HEK293 (cell line): ENCODE data around the gene UST.

ENCODE experiments used
- CTCF ChIA-PET: fragments of 350-600 bp; formaldehyde crosslinking; extraction: SDS; loops from one replicate; lab custom pipeline; 2021; ENCODE audit warnings: antibody characterized with exemption; lab: Yijun Ruan, JAX
- POLR2A ChIA-PET: fragments of 300-600 bp; formaldehyde crosslinking; extraction: SDS; loops from one replicate; lab custom pipeline; 2020; ENCODE audit warnings: antibody characterized with exemption, inconsistent platforms; lab: Yijun Ruan, JAX
- H3K27ac ChIP-seq: fragments of 200-500 bp; sonication (Bioruptor generic); 2 replicates; pipeline ENCODE4 v1.5.1; 2014; ENCODE audit warnings: low read depth, low read length, control low read depth, inconsistent platforms; ENCODE audit errors: extremely low read depth
- H3K36me3 ChIP-seq, 2 experiments: fragments of 200-500 bp in 1 of 2; sonication (Bioruptor generic) in 1 of 2; 1 replicate in 1 of 2; 2 replicates in 1 of 2; pipeline ENCODE4 v1.5.1; 2014 to 2017; ENCODE audit warnings: inconsistent platforms in 2 of 2, low read length in 2 of 2; ENCODE audit not compliant: control insufficient read depth in 2 of 2, insufficient read depth in 1 of 2
- H3K4me1 ChIP-seq: fragments of 200-500 bp; sonication (Bioruptor generic); 2 replicates; pipeline ENCODE4 v1.5.1; 2014; ENCODE audit warnings: mild to moderate bottlenecking, low read length, inconsistent platforms; ENCODE audit not compliant: control insufficient read depth, insufficient read depth
- H3K4me3 ChIP-seq: 2 replicates; pipeline ENCODE4 v1.5.1; 2011; ENCODE audit warnings: low read depth, mild to moderate bottlenecking, control low read depth, low read length, moderate library complexity
- H3K9me3 ChIP-seq: fragments of 200-500 bp; sonication (Bioruptor generic); 2 replicates; pipeline ENCODE4 v1.5.1; 2014; ENCODE audit warnings: low read depth, low read length, inconsistent platforms; ENCODE audit not compliant: control insufficient read depth, insufficient read depth
- KLF9 ChIP-seq: fragments of 450-650 bp; formaldehyde crosslinking; IDR thresholded peaks from 2 replicates; pipeline ENCODE4 v1.5.1; 2016; ENCODE audit warnings: missing biosample characterization, missing genetic modification characterization, low read depth
- SCRT1 ChIP-seq: fragments of 450-650 bp; formaldehyde crosslinking; IDR thresholded peaks from 2 replicates; pipeline ENCODE4 v1.5.1; 2016; ENCODE audit warnings: missing biosample characterization, missing genetic modification characterization, borderline replicate concordance
- TSHZ1 ChIP-seq: fragments of 450-650 bp; formaldehyde crosslinking; IDR thresholded peaks from 2 replicates; pipeline ENCODE4 v1.5.1; 2016; ENCODE audit warnings: missing biosample characterization, missing genetic modification characterization, borderline replicate concordance
- YY1 ChIP-seq: fragments of 450-650 bp; formaldehyde crosslinking; IDR thresholded peaks from 2 replicates; pipeline ENCODE4 v1.5.1; 2018; ENCODE audit warnings: missing biosample characterization, missing genetic modification characterization
- YY2 ChIP-seq: fragments of 450-650 bp; formaldehyde crosslinking; IDR thresholded peaks from 2 replicates; pipeline ENCODE4 v1.5.1; 2016; ENCODE audit warnings: missing biosample characterization, missing genetic modification characterization
- ZBTB10 ChIP-seq: fragments of 450-650 bp; formaldehyde crosslinking; IDR thresholded peaks from 2 replicates; pipeline ENCODE4 v1.5.1; 2016; ENCODE audit warnings: missing biosample characterization, missing genetic modification characterization
- ZNF114 ChIP-seq: fragments of 450-650 bp; formaldehyde crosslinking; IDR thresholded peaks from 2 replicates; pipeline ENCODE4 v1.5.0; 2017; ENCODE audit warnings: missing biosample characterization, missing genetic modification characterization
- ZNF140 ChIP-seq: fragments of 450-650 bp; formaldehyde crosslinking; IDR thresholded peaks from 2 replicates; pipeline ENCODE4 v1.5.1; 2016; ENCODE audit warnings: missing biosample characterization, missing genetic modification characterization
- ZNF175 ChIP-seq: fragments of 450-650 bp; formaldehyde crosslinking; IDR thresholded peaks from 2 replicates; pipeline ENCODE4 v1.5.1; 2016; ENCODE audit warnings: missing biosample characterization, missing genetic modification characterization
- ZNF274 ChIP-seq, 2 experiments: fragments of 200-500 bp in 1 of 2; fragments of 450-650 bp in 1 of 2; sonication (Bioruptor generic) in 1 of 2; formaldehyde crosslinking in 1 of 2; IDR thresholded peaks; 2 replicates each; pipeline versions ENCODE4 v1.5.1 to v1.6.1; 2014 to 2016; ENCODE audit warnings: borderline replicate concordance in 1 of 2, inconsistent platforms in 1 of 2, low read length in 1 of 2, missing biosample characterization in 1 of 2, missing genetic modification characterization in 1 of 2
- ZNF514 ChIP-seq: fragments of 450-650 bp; formaldehyde crosslinking; IDR thresholded peaks from 2 replicates; pipeline ENCODE4 v1.5.1; 2016; ENCODE audit warnings: missing biosample characterization, missing genetic modification characterization
- ZNF571 ChIP-seq: fragments of 450-650 bp; formaldehyde crosslinking; IDR thresholded peaks from 2 replicates; pipeline ENCODE4 v1.5.0; 2017; ENCODE audit warnings: missing biosample characterization, missing genetic modification characterization
- ZNF600 ChIP-seq: fragments of 450-650 bp; formaldehyde crosslinking; IDR thresholded peaks from 2 replicates; pipeline ENCODE4 v1.5.1; 2016; ENCODE audit warnings: missing biosample characterization, missing genetic modification characterization
- ZNF610 ChIP-seq: fragments of 450-650 bp; formaldehyde crosslinking; IDR thresholded peaks from 2 replicates; pipeline ENCODE4 v1.5.1; 2016; ENCODE audit warnings: missing biosample characterization, missing genetic modification characterization, borderline replicate concordance
- ZNF677 ChIP-seq: fragments of 450-650 bp; IDR thresholded peaks from 2 replicates; pipeline ENCODE4 v1.5.0; 2018; ENCODE audit warnings: missing biosample characterization, mild to moderate bottlenecking, missing genetic modification characterization, moderate library complexity
- ZNF692 ChIP-seq: fragments of 450-650 bp; formaldehyde crosslinking; IDR thresholded peaks from 2 replicates; pipeline ENCODE4 v1.5.1; 2016; ENCODE audit warnings: missing biosample characterization, missing genetic modification characterization
- ZNF830 ChIP-seq: fragments of 450-650 bp; IDR thresholded peaks from 2 replicates; pipeline ENCODE4 v1.5.0; 2018; ENCODE audit warnings: missing biosample characterization, missing genetic modification characterization, low read depth, mild to moderate bottlenecking, moderate library complexity

UST gene

GRCh38 chr6:148874698-148875293 lies 128.0 kb downstream of the UST start (continued):
- 0 out of 2 replicates have a peak, but pooled peaks have one; percentile 36 for TF ChIP-seq ZNF692 (tag by site-specific recombination)
- TF ChIP-seq TSHZ1 (tag by site-specific recombination): no peak
- TF ChIP-seq, all 188 proteins: peak for 32

GRCh38 chr6:148878683-148879082 lies 131.9 kb downstream of the UST start:
- CTCF ChIA-PET: no interaction called here

More at GRCh38 chr6:148878683-148879082, 131.9 kb downstream of the UST start:
- POLR2A ChIA-PET: no interaction called here
- Histone ChIP-seq H3K27ac (no peak overlapping the region), H3K4me3 (no peak overlapping the region), H3K36me3 (no peaks in the 10 kb centered on the region), H3K9me3 (no peaks in the 10 kb centered on the region), H3K4me1 (peaks cover 15% of the 10 kb centered on the region)
- TF ChIP-seq ZNF140: no peak
- no peak for TF ChIP-seq ZNF677 (tag by site-specific recombination)
- no peak for TF ChIP-seq KLF9 (tag by site-specific recombination)
- TF ChIP-seq ZNF514 (tag by site-specific recombination): no peak
- no peak for TF ChIP-seq ZNF610 (tag by site-specific recombination)
- no peak for TF ChIP-seq ZNF830 (tag by site-specific recombination)
- no peak for TF ChIP-seq ZNF600 (tag by site-specific recombination)
- TF ChIP-seq ZNF114 (tag by site-specific recombination): no peak
- no peak for TF ChIP-seq ZNF274 (IDR thresholded peaks at IDR 0.05; ENCODE audit: low read length)
- TF ChIP-seq ZNF274 (tag by site-specific recombination; IDR thresholded peaks at IDR 0.05; ENCODE audit: borderline replicate concordance): no peak
- no peak for TF ChIP-seq ZNF175 (tag by site-specific recombination)
- no peak for TF ChIP-seq ZBTB10 (tag by site-specific recombination)
- no peak for TF ChIP-seq SCRT1 (tag by site-specific recombination)
- TF ChIP-seq TSHZ1 (tag by site-specific recombination): no peak
- no peak for TF ChIP-seq YY1
- TF ChIP-seq YY2 (tag by site-specific recombination): no peak
- TF ChIP-seq ZNF571 (tag by site-specific recombination): no peak
